NT2/D1 (cell line): Measurements from ENCODE around the gene ITPKB.

Source experiments
- SUZ12 ChIP-seq: IDR thresholded peaks from 2 replicates; pipeline ENCODE4 v1.6.1; 2011; ENCODE audit not compliant: insufficient read length, insufficient read depth; ENCODE audit errors: extremely low read depth
- YY1 ChIP-seq: IDR thresholded peaks from 2 replicates; pipeline ENCODE4 v1.6.1; 2011; ENCODE audit not compliant: insufficient read length, insufficient read depth

DNA sequence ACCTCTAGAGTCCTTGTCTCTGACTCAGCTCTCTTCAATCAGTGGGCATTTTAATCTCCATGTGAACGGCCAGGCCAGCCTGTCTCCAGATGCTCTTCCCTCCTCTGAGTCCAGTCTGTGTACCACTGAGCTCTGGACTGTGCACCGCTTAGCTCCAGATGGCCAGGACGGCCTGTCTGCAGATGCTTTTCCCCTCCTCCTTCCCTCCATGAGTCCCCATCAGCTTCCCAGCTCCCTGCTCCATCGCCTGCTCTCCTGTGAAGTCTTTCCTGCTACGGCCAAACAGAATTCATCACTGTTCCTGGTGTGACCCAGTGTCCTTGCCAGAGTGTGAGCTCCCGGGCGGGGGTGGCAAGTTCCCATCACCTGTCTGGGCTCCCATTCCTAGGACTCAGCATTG is 148.5 kb downstream of the ITPKB start:
- TF ChIP-seq YY1 (no peak), SUZ12 (no peak)
